ENCODE results near the gene STRA8.

STRA8 gene

GRCh38 chr7:135233570-135233969 lies at the start of gene STRA8:
Gene STRA8, plus strand, starts transcription at chr7:135233838. Its CDS starts 6,687 bp downstream, at chr7:135240525.
- no peak for DNase-seq

GRCh38 chr7:135184254-135184841 lies 49.3 kb upstream of the STRA8 start:
- no peak for DNase-seq

- DNase-seq, result no peak
Measured at GRCh38 chr7:135185471-135186260, 48.0 kb upstream of the STRA8 start.

GRCh38 chr7:135186261-135186540 lies 47.4 kb upstream of the STRA8 start:
- no peak for DNase-seq

GRCh38 chr7:135186841-135187253 lies 46.8 kb upstream of the STRA8 start:
- DNase-seq, result no peak

- no peak for DNase-seq
Measured at GRCh38 chr7:135188298-135188984, 45.2 kb upstream of the STRA8 start.

GRCh38 chr7:135189221-135189662 lies 44.4 kb upstream of the STRA8 start:
- no peak for DNase-seq

GRCh38 chr7:135189961-135190360 lies 43.7 kb upstream of the STRA8 start:
- no peak for DNase-seq

GRCh38 chr7:135190703-135191102 lies 42.9 kb upstream of the STRA8 start:
- DNase-seq, result no peak

GRCh38 chr7:135192914-135193536 lies 40.6 kb upstream of the STRA8 start:
- no peak for DNase-seq

GRCh38 chr7:135193615-135194081 lies 40.0 kb upstream of the STRA8 start:
- DNase-seq, result no peak

GRCh38 chr7:135194494-135195095 lies 39.0 kb upstream of the STRA8 start:
- no peak for DNase-seq

- DNase-seq, result no peak
Measured at GRCh38 chr7:135195156-135195555, 38.5 kb upstream of the STRA8 start.

- no peak for DNase-seq
Measured at GRCh38 chr7:135195968-135196629, 37.5 kb upstream of the STRA8 start.

GRCh38 chr7:135197343-135197742 lies 36.3 kb upstream of the STRA8 start:
- no peak for DNase-seq

- DNase-seq, result no peak
Measured at GRCh38 chr7:135197906-135198655, 35.6 kb upstream of the STRA8 start.

GRCh38 chr7:135199439-135199838 lies 34.2 kb upstream of the STRA8 start:
- DNase-seq, result no peak

- no peak for DNase-seq
Measured at GRCh38 chr7:135200821-135201331, 32.8 kb upstream of the STRA8 start.

GRCh38 chr7:135201350-135201749 lies 32.3 kb upstream of the STRA8 start:
- DNase-seq, result no peak

GRCh38 chr7:135204341-135204749 lies 29.3 kb upstream of the STRA8 start:
- no peak for DNase-seq

- no peak for DNase-seq
Measured at GRCh38 chr7:135204876-135205275, 28.8 kb upstream of the STRA8 start.

- DNase-seq, result no peak
Measured at GRCh38 chr7:135205850-135206249, 27.8 kb upstream of the STRA8 start.
